Prostate gland (tissue), 2 donors: Measurements from ENCODE around the gene SYNGR4.

Source experiments
- POLR2AphosphoS5 ChIP-seq: sonication (generic); formaldehyde crosslinking; IDR thresholded peaks from one replicate; pipeline ENCODE4 v1.6.1; 2017; ENCODE audit warnings: antibody characterized with exemption
- TF ChIP-seq, protein P1 (sequence below), 4 experiments: fragments of 200-600 bp in 2 of 4; fragments of 450-650 bp in 2 of 4; sonication (generic) in 2 of 4; IDR thresholded peaks; 1 replicate in 3 of 4; 2 replicates in 1 of 4; pipeline ENCODE4 v1.5.1; 2016 to 2019; ENCODE audit warnings: antibody characterized with exemption in 4 of 4, mild to moderate bottlenecking in 2 of 4, moderate library complexity in 2 of 4

DNA sequence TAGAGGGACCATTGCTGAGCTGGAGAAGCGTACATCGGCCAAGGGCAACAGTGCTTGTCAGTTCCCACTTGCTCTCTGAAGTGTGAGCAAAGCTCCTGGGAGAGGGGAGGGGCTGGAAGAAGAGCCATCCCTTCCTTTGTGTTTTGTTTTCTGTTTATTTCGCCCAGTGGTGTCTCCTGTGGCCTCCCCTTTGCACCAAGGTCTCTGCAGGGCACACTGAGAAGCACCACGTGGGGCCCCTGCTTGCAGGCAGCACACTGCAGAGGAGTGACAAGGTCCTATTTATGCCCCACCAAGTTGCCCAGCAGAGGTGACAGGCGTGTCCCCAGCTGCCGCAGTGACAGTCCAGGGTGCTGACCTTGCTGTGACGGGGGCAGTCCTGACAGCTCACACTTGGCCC lies 53.3 kb downstream of the SYNGR4 start:
- TF ChIP-seq, protein P1, sequence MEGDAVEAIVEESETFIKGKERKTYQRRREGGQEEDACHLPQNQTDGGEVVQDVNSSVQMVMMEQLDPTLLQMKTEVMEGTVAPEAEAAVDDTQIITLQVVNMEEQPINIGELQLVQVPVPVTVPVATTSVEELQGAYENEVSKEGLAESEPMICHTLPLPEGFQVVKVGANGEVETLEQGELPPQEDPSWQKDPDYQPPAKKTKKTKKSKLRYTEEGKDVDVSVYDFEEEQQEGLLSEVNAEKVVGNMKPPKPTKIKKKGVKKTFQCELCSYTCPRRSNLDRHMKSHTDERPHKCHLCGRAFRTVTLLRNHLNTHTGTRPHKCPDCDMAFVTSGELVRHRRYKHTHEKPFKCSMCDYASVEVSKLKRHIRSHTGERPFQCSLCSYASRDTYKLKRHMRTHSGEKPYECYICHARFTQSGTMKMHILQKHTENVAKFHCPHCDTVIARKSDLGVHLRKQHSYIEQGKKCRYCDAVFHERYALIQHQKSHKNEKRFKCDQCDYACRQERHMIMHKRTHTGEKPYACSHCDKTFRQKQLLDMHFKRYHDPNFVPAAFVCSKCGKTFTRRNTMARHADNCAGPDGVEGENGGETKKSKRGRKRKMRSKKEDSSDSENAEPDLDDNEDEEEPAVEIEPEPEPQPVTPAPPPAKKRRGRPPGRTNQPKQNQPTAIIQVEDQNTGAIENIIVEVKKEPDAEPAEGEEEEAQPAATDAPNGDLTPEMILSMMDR (IDR thresholded peaks at IDR 0.05) = no peak
- no peak for TF ChIP-seq POLR2AphosphoS5
